OCI-LY1 (cell line): Measurements from ENCODE around the gene TPH1.

ENCODE experiments used
- H2AFZ ChIP-seq: fragments of 200-600 bp; sonication (generic), shearing (Covaris generic); 2 replicates; pipeline ENCODE4 v1.6.0; 2014; ENCODE audit warnings: antibody characterized with exemption, mild to moderate bottlenecking, low read length
- H3F3A ChIP-seq: fragments of 200-600 bp; sonication (generic), shearing (Covaris generic); 2 replicates; pipeline ENCODE4 v1.6.0; 2014; ENCODE audit warnings: mild to moderate bottlenecking, antibody characterized with exemption, low read length, moderate library complexity; ENCODE audit not compliant: insufficient read depth
- H3K27ac ChIP-seq: fragments of 200-600 bp; sonication (generic); 2 replicates; pipeline ENCODE4 v1.5.1; 2014; ENCODE audit warnings: low read length, mixed run types, mild to moderate bottlenecking, low read depth; ENCODE audit not compliant: poor library complexity, severe bottlenecking
- H3K27me3 ChIP-seq: fragments of 200-600 bp; sonication (generic); 2 replicates; pipeline ENCODE4 v1.6.0; 2014; ENCODE audit warnings: antibody characterized with exemption, mild to moderate bottlenecking, low read length, moderate library complexity; ENCODE audit not compliant: insufficient read depth
- H3K36me3 ChIP-seq: fragments of 200-600 bp; sonication (generic); 2 replicates; pipeline ENCODE4 v1.6.1; 2014; ENCODE audit warnings: mild to moderate bottlenecking, antibody characterized with exemption, low read length, moderate library complexity, mixed read lengths; ENCODE audit not compliant: insufficient read depth
- H3K4me1 ChIP-seq: fragments of 200-600 bp; sonication (generic); 2 replicates; pipeline ENCODE4 v1.5.1; 2014; ENCODE audit warnings: mild to moderate bottlenecking, low read length, moderate library complexity; ENCODE audit not compliant: insufficient read depth, severe bottlenecking
- H3K4me2 ChIP-seq: fragments of 200-600 bp; sonication (generic), shearing (Covaris generic); 2 replicates; pipeline ENCODE4 v1.6.1; 2014; ENCODE audit warnings: low read length
- H3K4me3 ChIP-seq: fragments of 200-600 bp; sonication (generic); 2 replicates; pipeline ENCODE4 v1.5.1; 2014; ENCODE audit warnings: low read length, low read depth, mild to moderate bottlenecking, mixed read lengths; ENCODE audit not compliant: poor library complexity, severe bottlenecking
- H3K79me2 ChIP-seq: fragments of 200-600 bp; shearing (Covaris generic); 2 replicates; pipeline ENCODE4 v1.6.1; 2016; ENCODE audit warnings: mixed run types, low read length, mixed read lengths; ENCODE audit not compliant: insufficient read depth
- H3K9ac ChIP-seq: fragments of 200-600 bp; sonication (generic), shearing (Covaris generic); 2 replicates; pipeline ENCODE4 v1.6.1; 2014; ENCODE audit warnings: mild to moderate bottlenecking, low read length, mixed read lengths
- H3K9me2 ChIP-seq: fragments of 200-600 bp; sonication (generic), shearing (Covaris generic); 2 replicates; pipeline ENCODE4 v1.6.1; 2014; ENCODE audit warnings: low read depth, mild to moderate bottlenecking, low read length, mixed read lengths
- H3K9me3 ChIP-seq: fragments of 200-600 bp; shearing (Covaris generic); 2 replicates; pipeline ENCODE4 v1.6.1; 2014; ENCODE audit warnings: low read length, mixed read lengths
- H4K20me1 ChIP-seq: fragments of 200-600 bp; sonication (generic), shearing (Covaris generic); 2 replicates; pipeline ENCODE4 v1.6.0; 2016; ENCODE audit warnings: mild to moderate bottlenecking, low read length; ENCODE audit not compliant: insufficient read depth
- CTCF ChIP-seq: fragments of 200-600 bp; sonication (generic), shearing (Covaris generic); IDR thresholded peaks from 2 replicates; pipeline ENCODE4 v1.5.1; 2017; ENCODE audit warnings: mild to moderate bottlenecking, antibody characterized with exemption, low read length, moderate library complexity, mixed read lengths
- EZH2 ChIP-seq: fragments of 200-600 bp; sonication (generic), shearing (Covaris generic); IDR thresholded peaks from 2 replicates; pipeline ENCODE4 v1.8.0; 2017; ENCODE audit warnings: borderline replicate concordance, mixed run types, mild to moderate bottlenecking, antibody characterized with exemption, low read length, moderate library complexity, mixed read lengths

TPH1 gene

GRCh38 chr11:18065572-18065971, 19.5 kb upstream of the TPH1 start:
- H3F3A ChIP-seq: no peaks in the 10 kb centered on the region
- H3K4me3 ChIP-seq: no peak overlapping the region
- no peak overlapping the region for H3K4me2 ChIP-seq
- no peak overlapping the region for H3K27ac ChIP-seq
- TF ChIP-seq CTCF (no peak), EZH2 (no peak)
- H4K20me1 ChIP-seq: no peaks in the 10 kb centered on the region
- no peak overlapping the region for H2AFZ ChIP-seq
- no peaks in the 10 kb centered on the region for H3K9me3 ChIP-seq
- no peaks in the 10 kb centered on the region for H3K79me2 ChIP-seq
- peaks cover 10% of the 10 kb centered on the region for H3K4me1 ChIP-seq
- no peaks in the 10 kb centered on the region for H3K27me3 ChIP-seq
- no peaks in the 10 kb centered on the region for H3K9me2 ChIP-seq
- H3K9ac ChIP-seq: no peak overlapping the region
- no peaks in the 10 kb centered on the region for H3K36me3 ChIP-seq

GRCh38 chr11:18064450-18065054, 18.5 kb upstream of the TPH1 start:
- H2AFZ ChIP-seq: no peak overlapping the region
- no peak overlapping the region for H3K4me3 ChIP-seq
- H3K27me3 ChIP-seq: no peaks in the 10 kb centered on the region
- no peaks in the 10 kb centered on the region for H4K20me1 ChIP-seq
- H3K27ac ChIP-seq: no peak overlapping the region
- H3K9me2 ChIP-seq: no peaks in the 10 kb centered on the region
- H3K9ac ChIP-seq: no peak overlapping the region
- H3K9me3 ChIP-seq: no peaks in the 10 kb centered on the region
- no peaks in the 10 kb centered on the region for H3F3A ChIP-seq
- no peaks in the 10 kb centered on the region for H3K79me2 ChIP-seq
- no peaks in the 10 kb centered on the region for H3K36me3 ChIP-seq
- TF ChIP-seq CTCF (no peak), EZH2 (no peak)
- no peak overlapping the region for H3K4me2 ChIP-seq
- H3K4me1 ChIP-seq: peaks cover 10% of the 10 kb centered on the region

GRCh38 chr11:18063862-18064434, 17.9 kb upstream of the TPH1 start:
- Histone ChIP-seq H3K27me3 (no peaks in the 10 kb centered on the region), H3K9me3 (no peaks in the 10 kb centered on the region), H3K4me2 (no peak overlapping the region), H3K79me2 (no peaks in the 10 kb centered on the region), H3K9ac (no peak overlapping the region), H3K4me1 (peaks cover 10% of the 10 kb centered on the region), H3K9me2 (no peaks in the 10 kb centered on the region), H3K36me3 (no peaks in the 10 kb centered on the region), H3K27ac (no peak overlapping the region), H4K20me1 (no peaks in the 10 kb centered on the region), H2AFZ (no peak overlapping the region), H3K4me3 (no peak overlapping the region), H3F3A (no peaks in the 10 kb centered on the region)
- no peak for TF ChIP-seq CTCF
- no peak for TF ChIP-seq EZH2
